GM12891 (cell line): ENCODE data around the gene NUCKS1.
"Not testable (repeated sequence)": the region's sequence is repeated elsewhere in the genome, so short reads cannot be mapped to it uniquely, and the experiment has no call there.

Experiments used
- POLR2A ChIP-seq: IDR thresholded peaks from 2 replicates; pipeline ENCODE4 v1.6.1; 2011; ENCODE audit warnings: low read depth, low read length, control low read depth
- POLR2AphosphoS5 ChIP-seq: IDR thresholded peaks from 2 replicates; pipeline ENCODE4 v1.6.1; 2011; ENCODE audit warnings: low read depth, low read length, control low read depth
- SPI1 ChIP-seq: IDR thresholded peaks from 2 replicates; pipeline ENCODE4 v1.6.1; 2011; ENCODE audit warnings: low read depth, low read length, control low read depth
- TAF1 ChIP-seq: IDR thresholded peaks from 2 replicates; pipeline ENCODE4 v1.6.1; 2011; ENCODE audit warnings: low read depth, low read length, control low read depth

- not testable (repeated sequence) for TF ChIP-seq POLR2A, POLR2AphosphoS5, SPI1, TAF1
These were observed 29.2 kb downstream of the NUCKS1 start for GRCh38 chr1:205720740-205721139.
